ENCODE measurements around the gene LRRC8A.
"Not testable (repeated sequence)": the region's sequence is repeated elsewhere in the genome, so short reads cannot be mapped to it uniquely, and the experiment has no call there.

LRRC8A gene

DNA sequence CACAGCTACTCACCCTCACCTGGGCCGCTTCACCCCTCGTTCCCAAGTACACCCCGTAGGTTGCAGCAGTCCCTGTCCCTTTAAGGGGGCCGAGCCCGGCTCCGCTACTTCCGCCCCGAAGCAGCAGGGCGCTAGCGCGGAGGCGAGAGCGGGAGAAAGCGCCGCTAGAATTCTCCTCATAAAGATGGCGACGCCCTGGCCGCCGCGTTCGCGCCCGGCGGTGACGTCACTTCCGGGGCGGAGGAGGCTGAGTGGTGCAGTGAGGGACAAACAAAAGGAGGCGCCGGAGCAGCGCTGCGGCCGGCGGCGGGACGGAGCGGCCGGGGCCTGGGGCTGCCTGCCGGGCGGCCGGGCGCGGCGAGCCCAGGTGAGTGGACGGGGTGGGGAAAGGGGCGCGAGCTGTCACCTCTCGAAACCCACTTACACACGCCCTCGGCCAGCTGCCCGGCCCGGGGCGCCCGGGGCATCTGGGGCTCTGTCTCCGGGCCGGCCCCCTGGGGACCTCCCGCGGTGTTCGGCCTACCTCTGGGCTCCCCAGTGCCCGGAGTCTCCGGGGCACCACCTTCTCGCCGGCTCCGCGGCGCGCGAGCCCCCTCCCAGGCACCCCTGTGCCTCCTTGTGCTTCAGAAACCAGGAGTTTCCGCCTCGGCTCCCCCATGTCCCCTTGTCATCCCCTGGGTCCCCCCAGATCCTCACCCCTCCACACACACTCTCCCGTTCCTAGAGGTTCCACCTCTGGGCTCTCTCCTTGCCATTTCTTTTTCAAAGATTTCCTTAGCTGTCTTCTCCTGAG is at the start of gene LRRC8A, which contains the start of gene KYAT1:
Gene LRRC8A (plus strand): TSS at position 250 of the 793 bp plus-strand sequence. CDS start 25,032 bp downstream, outside the sequence.
Gene KYAT1 (minus strand): TSS at position 67 of the 793 bp plus-strand sequence. CDS start 36,545 bp downstream, outside the sequence.
- DNase-seq (ENCODE audit: low read depth) = peak; percentile 95

DNA sequence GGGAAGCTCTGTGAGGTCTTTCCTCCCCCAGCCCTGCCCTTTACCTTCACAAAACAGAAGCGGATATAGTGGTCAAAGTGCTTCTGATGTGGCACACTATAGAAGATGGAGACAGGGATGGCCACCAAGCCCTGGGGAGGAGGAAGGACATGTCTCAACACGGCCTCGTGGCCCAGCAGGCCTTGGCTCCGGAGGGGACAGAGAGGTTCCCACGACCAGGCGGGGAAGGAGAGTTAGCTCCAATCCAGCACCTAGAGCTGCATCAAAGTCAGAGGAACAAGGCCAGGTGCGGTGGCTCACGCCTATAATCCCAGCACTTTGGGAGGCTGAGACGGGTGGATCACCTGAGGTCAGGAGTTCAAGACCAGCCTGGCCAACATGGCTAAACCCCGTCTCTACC is 48.2 kb upstream of the LRRC8A start:
- DNase-seq (ENCODE audit: low read depth) = no peak

DNA sequence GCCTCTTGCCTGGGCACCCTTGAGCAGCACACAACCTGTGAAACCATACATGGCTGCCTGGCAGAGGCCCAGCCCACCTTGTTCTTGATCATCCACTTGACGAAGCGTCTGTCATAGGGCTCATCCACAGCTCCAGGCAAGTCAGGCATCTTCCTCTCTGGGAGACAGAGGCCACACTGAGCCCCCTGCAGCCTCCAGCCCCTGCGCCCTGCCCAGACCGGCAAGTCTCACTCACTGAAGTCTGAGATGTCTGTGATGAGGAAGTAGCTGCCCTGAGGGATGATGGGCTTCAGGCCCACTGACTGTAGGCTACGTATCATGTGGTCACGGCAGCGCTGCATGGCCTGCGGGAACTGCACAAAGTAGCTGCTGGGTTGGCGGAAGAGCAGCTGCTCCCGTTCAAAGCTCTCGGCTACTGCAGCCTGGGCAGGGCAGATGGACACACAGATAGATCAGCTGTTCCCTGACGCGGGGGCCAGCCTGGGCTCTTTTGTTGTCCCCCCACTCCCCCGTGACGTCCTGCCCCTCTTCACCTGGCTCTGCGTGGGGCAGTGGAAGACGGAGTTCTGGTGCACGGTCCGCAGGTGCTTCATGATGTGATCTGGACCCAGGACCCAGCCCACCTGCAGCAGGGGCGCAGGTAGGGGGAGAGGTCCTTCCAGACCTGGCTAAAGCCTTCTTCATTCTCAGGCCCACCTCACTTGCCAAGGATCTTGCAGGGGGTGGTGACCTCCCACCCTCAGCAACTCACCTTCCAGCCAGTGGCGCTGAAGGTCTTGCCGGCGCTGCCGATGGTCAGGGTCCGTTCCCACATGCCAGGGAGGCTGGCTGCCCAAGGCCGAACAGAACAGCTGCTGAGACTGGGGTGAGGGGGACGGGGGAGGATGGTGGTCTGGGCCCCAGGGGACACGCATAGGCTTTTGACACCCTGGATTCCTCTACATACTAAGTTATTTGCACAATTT is 46.4 kb upstream of the LRRC8A start:
- DNase-seq (ENCODE audit: low read depth) = no peak

DNA sequence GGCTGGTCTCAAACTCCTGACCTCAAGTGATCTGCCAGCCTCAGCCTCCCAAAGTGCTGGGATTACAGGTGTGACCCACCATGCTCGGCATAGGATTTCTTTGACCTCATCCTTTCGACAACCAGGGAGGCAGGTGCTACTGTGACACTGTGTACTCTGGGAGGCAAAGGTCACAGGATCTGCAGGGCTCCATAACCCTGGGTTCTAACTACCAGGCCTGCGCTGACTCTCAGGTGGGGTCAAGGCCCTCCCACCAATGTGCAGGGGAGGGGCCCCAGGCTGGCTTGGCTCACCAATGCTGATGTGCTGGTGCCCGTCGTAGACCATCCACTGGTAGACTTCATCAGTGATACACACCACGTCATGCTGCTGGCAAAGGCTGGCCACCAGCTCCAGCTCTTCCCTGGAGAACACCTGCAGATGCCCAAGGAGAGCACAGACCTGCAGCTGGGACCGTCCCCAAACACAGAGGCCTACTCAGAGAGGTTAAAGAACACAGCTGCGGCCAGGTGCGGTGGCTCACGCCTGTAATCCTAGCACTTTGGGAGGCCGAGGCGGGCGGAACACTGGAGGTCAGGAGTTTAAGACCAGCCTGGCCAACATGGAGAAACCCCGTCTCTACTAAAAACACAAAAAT is 45.3 kb upstream of the LRRC8A start:
- DNase-seq (ENCODE audit: low read depth) = no peak

DNA sequence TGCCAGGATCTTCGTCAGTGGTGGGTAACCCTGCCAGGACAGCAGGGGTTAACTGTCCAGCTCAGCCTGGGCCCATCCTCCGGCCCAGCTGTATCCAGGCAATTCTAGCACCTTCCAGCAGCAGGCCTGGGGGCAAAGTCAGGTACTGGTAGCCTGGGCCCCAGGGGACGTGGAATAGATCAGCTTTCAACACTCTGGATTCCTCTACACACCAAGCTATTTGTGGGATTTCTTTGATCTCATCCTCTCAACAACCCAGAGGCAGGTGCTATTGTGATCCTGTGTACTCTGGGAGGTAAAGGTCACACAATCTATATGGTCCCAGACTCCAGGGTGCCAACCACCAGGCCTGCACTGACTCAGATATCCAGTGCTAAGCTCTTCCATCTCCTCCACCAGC is 43.6 kb upstream of the LRRC8A start:
- DNase-seq (ENCODE audit: low read depth) = no peak

DNA sequence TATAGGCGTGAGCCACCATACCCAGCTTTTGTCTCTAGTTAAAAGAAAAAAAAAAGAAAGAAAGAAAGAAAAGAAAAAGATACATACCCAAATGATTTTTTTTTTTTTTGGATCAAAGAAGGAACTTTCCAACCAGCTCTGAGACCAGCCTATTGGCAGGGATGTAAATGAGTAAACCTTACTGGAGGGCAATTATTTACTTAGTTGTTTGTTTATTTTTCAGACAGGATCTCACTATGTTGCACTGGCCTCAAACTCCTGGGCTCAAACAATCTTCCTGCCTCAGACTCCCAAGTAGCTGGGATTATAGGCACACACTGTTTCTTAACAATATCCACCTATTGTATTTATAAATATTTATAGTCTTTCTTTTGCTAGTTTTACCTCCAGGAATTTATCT is 41.4 kb upstream of the LRRC8A start:
- DNase-seq (ENCODE audit: low read depth) = no peak

DNA sequence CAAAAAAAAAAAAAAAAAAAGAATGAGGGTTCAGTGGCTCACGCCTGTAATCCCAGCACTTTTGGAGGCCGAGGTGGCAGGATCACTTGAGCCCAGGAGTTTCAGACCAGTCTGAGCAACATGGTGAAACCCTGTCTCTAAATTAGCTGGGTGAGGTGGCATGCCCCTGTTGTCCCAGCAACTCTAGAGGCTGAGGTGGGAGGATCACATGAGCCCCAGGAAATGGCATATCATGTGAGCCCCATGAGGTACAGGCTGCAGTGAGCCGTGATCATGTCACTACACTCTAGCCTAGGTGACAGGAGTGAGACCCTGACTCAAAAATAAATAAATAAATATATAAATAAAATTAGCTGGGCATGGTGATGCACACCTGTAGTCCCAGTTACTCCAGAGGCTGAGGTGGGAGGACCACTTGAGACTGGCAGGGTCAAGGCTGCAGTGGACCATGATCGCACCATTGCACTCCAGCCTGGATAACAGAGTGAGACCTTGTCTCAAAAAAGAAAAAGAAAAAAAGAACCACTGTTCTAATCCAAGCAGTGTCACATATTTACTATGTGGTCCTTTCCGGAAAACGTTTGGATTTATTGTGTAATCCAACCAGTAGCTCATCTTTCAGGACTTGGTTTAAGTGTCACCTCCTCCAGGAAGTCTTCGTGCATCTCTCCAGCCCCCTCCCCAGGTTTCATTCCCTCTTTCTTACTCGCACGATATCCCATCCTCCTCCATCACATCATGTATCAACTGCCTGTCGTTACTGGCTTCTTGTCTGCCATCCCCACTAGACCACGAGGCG is 40.0 kb upstream of the LRRC8A start:
- DNase-seq (ENCODE audit: low read depth) = no peak

DNA sequence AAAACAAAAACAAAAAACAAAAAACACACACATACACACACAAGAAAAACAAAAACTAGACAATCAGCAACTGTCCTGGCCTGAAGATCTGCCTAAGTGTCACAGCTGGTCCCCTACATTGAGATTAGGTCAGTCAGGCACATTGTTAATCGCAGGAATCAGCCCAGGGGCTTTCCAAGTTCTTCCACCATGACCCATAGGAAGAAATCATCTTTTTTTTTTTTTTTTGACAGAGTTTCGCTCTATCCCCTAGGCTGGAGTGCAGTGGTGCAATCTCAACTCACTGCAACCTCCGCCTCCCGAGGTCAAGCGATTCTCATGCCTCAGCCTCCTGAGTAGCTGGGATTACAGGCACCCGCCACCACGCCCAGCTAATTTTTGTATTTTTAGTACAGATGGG is 38.8 kb upstream of the LRRC8A start:
- DNase-seq (ENCODE audit: low read depth) = not testable (repeated sequence)

DNA sequence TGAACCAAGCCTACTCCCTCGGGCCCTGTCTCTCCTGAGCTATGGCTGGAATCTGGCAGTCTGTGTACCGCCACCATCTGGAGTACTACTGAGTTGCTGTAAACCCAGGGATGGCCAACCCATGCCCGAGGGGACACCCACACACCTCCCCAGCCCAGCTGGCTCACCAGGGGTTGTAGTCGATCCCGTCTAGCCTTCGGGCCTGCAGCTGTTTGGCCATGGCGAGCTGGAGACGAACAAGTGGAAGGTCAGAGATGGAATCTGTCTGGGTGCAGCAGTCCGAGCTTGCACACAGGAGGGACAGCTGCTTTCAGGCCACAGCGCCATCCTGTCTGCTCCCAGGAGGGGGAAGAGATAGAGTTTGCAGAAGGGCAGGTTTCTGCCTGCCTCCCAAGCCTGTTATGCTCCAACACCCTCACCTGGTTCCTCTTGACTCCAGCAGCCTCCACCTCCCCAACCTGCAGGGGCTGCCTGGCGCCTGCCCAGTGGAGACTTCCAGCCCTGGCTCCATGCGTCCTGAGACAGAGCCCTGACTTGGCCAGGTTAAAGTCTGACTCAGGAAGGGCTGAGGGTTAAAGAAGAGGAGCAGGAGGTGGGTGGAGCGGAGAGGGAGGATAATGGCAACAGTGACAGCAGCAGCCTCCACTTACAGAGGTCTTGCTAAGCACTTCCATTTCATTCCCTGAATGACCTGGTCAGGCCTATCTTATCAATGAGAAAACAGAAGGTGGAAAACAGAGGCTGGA is 36.6 kb upstream of the LRRC8A start:
- DNase-seq (ENCODE audit: low read depth) = peak; percentile 18

DNA sequence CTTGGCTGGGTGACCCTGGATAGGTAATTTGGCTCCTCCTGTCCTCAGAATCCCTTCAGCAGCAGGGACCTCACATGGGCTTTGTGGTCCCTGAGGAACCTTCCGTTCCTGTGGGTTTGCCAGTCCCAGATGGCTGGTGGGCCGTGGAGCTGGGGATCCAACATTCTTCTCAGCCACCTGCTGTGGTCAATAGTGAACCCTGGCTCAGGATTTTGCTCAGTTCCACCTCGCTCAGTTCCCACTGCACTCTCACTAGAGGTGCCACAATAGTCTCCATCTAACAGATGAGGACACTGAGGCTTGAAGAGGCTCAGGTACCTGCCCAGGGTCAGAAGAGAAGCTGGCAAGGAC is 35.3 kb upstream of the LRRC8A start:
- no peak for DNase-seq (ENCODE audit: low read depth)

DNA sequence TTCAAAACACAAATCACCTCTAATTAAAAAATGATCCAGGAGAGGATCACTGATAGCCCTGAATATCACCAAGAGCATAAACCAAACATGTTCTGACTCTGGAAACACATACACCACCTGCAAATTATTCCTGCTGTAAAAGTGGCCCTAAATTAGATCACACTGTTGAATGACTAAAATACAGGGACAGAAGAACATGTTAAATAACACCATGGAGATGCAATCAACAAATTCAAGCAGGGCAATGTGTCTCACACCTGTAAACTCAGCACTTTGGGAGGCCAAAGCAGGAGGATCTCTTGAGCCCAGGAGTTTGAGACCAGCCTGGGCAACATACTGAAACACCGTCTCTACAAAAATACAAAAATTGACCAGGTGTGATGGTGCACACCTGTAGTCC is 34.1 kb upstream of the LRRC8A start:
- DNase-seq (ENCODE audit: low read depth) = no peak

DNA sequence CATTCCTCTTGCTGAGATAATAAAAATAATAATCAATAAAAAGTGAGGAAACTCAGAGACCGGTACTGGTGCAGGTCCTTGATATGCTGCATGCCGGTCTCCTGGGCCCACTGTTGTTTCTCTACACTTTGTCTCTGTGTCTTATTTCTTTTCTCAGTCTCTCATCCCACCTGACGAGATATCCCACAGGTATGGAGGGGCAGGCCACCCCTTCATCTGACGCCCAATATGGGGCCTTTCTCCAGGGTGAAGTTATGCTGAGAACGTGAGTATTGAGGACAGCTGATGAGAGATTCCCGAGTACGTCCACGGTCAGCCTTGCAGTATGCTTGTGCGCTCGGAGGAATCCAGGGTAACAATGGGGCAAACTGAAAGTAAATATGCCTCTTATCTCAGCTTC is 30.9 kb upstream of the LRRC8A start:
- not testable (repeated sequence) for DNase-seq (ENCODE audit: low read depth)

DNA sequence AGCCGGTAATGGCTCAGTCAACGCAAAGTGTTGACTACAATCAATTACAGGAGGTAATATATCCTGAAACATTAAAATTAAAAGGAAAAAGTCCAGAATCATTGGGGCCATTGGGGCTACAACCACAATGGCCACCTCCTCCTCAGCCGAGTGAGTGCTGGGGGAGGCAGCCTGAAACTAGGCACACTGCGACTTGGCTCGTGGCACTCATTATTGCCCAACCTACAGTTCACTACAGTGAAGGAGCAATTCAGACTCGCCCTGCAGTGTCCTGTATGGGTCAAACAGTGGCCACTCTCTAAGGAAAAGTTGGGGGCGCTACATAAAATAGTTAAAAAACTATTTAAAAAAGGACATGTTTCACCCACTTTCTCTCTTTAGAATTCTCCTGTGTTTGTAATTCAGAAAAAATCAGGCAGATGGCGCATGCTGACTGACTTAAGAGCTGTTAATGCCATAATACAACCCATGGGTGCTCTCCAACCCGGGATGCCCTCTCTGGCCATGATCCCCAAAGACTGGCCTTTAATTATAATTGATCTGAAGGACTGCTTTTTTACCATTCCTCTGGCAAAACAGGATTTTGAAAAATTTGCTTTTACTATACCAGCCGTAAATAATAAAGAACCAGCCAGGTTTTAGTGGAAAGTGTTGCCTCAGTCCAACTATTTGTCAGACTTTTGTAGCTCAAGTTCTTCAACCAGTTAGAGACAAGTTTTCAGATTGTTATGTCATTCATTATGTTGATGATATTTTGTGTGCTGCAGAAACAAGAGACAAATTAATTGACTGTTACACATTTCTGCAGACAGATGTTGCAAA is 29.9 kb upstream of the LRRC8A start:
- peak; percentile 61 for DNase-seq (ENCODE audit: low read depth)

DNA sequence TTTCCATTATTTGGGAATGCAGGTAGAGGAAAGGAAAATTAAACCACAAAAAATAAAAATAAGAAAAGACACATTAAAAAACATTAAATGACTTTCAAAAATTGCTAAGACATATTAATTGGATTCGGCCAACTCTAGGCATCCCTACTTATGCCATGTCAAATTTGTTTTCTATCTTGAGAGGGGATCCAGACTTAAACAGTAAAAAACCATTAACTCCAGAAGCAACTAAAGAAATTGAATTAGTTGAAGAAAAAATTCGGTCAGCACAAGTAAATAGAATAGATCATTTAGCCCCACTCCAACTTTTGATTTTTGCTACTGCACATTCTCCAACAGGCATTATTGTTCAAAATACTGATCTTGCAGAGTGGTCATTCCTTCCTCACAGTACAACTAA is 29.3 kb upstream of the LRRC8A start:
- not testable (repeated sequence) for DNase-seq (ENCODE audit: low read depth)

DNA sequence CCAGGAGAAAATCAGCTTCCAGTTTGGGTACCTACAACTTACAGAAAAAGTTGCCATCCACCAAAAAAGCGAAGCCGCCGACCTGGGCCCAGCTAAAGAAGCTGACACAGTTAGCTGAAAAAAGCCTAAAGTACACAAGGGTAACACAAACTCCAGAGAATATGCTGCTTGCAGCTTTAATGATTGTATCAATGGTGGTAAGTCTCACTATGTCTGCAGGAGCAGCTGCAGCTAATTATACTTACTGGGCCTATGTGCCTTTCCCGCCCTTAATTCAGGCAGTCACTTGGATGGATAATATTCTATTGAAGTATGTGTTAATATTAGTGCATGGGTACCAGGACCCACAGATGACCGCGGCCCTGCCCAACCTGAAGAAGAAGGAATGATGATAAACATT is 27.5 kb upstream of the LRRC8A start:
- not testable (repeated sequence) for DNase-seq (ENCODE audit: low read depth)

DNA sequence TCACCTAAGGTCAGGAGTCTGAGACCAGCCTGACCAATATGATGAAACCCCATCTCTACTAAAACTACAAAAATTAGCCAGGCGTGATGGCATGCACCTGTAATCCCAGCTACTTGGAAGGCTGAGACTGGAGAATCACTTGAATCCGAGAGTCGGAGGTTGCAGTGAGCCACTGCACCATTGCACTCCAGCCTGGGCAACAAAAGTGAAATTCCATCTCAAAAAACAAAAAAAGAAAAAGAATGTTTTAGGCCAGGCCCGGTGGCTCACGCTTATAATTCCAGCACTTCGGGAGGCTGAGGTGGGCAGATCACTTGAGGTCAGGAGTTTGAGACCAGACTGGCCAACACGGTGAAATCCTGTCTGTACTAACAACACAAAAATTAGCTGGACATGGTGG is 23.5 kb upstream of the LRRC8A start:
- DNase-seq (ENCODE audit: low read depth) = not testable (repeated sequence)

DNA sequence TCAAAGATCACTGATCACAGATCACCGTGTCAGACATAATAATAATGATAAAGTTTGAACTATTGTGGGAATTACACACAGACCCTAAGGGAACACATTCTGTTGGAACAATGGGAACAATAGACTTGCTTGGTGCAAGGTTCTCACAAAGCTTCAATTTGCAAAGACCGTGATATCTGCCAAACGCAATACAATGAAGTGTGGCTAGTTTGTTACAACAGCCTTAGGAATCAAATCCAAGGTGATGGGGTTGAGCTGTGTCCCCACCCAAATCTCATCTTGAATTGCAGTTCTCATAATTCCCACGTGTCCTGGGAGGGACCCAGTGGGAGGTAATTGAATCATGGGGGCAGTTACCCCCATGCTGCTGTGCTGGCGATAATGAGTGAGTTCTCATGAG is 21.0 kb upstream of the LRRC8A start:
- no peak for DNase-seq (ENCODE audit: low read depth)

DNA sequence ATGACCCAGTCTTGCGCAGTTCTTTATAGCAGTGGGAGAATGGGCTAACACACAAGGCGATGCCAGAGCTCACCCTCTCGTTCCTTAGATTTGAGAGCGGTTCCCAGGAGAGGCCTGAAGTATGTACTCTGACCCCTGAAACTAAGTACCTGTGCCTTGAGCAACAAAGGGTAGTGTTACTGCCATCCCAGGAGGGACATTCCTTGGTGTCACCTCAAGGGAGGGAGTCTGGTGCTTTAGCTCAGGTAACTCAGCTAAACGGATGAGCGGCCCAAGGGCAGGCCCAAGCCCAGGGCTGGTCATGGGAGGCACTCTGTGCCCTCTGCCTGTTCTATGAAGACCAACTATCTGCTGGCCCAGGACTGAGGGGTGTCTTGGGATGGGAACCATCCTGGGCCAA is 20.4 kb upstream of the LRRC8A start:
- no peak for DNase-seq (ENCODE audit: low read depth)

DNA sequence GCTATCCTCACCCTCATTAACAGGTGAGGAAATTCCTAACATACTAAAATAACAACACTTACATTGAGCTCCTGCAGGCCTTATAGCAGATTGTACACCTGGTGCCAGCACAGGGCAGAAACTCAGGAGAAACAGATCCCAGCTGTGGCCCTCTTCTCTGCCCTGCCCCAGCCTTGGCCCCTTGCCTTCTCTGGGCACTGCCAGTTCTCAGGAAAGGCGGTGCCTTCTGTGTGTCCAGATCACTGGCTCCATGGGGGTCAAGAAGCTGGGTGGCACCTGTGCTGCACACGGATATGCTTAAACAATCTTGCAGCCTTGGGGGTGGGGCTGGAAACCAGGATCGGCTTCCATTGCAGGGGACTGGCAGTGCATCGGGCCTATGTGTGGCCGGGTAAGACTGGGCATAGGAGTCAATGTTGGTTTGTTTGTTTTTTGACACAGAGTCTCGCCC is 19.5 kb upstream of the LRRC8A start:
- DNase-seq (ENCODE audit: low read depth) = no peak

DNA sequence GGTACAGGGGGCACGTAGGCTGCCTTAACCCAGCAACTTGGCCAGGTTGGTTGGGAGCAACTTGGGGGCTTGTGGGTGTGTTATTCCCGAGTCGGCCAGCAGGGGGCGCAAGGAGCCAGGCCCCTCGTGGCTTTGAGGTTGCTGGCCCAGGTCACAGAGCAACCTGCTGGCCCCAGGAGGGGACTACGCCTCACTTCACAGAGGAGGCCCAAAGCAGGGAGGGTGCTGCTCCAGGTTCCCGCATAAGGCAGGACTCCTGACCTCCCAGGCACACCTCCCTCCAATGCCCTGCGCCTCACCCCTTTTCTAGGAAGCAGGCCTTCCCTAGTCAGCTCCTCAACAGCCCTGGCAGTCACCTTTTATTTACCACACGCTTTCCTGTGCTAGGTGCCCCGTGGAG is 18.3 kb upstream of the LRRC8A start:
- peak; percentile 60 for DNase-seq (ENCODE audit: low read depth)
